Measurements from ENCODE around the gene COP1.

GRCh38 chr1:175984813-175985212 lies 222.3 kb downstream of the COP1 start:
- no peak for TF ChIP-seq CTCF (IDR thresholded peaks at IDR 0.05)
- no peak for TF ChIP-seq POLR2AphosphoS5 (IDR thresholded peaks at IDR 0.05)
- no peak for TF ChIP-seq EP300 (IDR thresholded peaks at IDR 0.05)
